GM12865 (cell line): ENCODE results near the gene HDAC2.

Experiments used
- DNase-seq: peaks from one replicate; pipeline ENCODE4 v3.0.0; 2010; ENCODE audit warnings: low read depth
- H3K4me3 ChIP-seq: 2 replicates; pipeline ENCODE4 v1.5.1; 2011; ENCODE audit warnings: mild to moderate bottlenecking, low read depth, low read length, control low read depth
- CTCF ChIP-seq: IDR thresholded peaks from 2 replicates; pipeline ENCODE4 v1.5.1; 2011; ENCODE audit warnings: low read length, control low read depth, low read depth, inconsistent platforms; ENCODE audit not compliant: insufficient read depth; ENCODE audit errors: missing control alignments

Gene HDAC2

GRCh38 chr6:113909224-113909856 lies 61.6 kb downstream of the HDAC2 start:
- peak; percentile 39 for TF ChIP-seq CTCF
- peak; percentile 72 for DNase-seq
- H3K4me3 ChIP-seq, result no peak overlapping the region

GRCh38 chr6:113908801-113909200 lies 62.1 kb downstream of the HDAC2 start:
- no peak for DNase-seq
- TF ChIP-seq CTCF, result no peak
- no peak overlapping the region for H3K4me3 ChIP-seq

GRCh38 chr6:113907102-113907815 lies 63.7 kb downstream of the HDAC2 start:
- no peak for TF ChIP-seq CTCF
- DNase-seq, result no peak
- H3K4me3 ChIP-seq, result no peak overlapping the region

GRCh38 chr6:113903666-113904330 lies 67.2 kb downstream of the HDAC2 start:
- H3K4me3 ChIP-seq, result no peak overlapping the region
- no peak for TF ChIP-seq CTCF
- no peak for DNase-seq

- TF ChIP-seq CTCF, result no peak
- DNase-seq, result no peak
Observed at GRCh38 chr6:113901482-113901881, 69.5 kb downstream of the HDAC2 start.

GRCh38 chr6:113894712-113895674 lies 76.0 kb downstream of the HDAC2 start:
- no peak for TF ChIP-seq CTCF
- DNase-seq, result no peak
- H3K4me3 ChIP-seq, result no peak overlapping the region

More at GRCh38 chr6:113901482-113901881, 69.5 kb downstream of the HDAC2 start:
- H3K4me3 ChIP-seq, result no peak overlapping the region
